HG03108 (cell line): Measurements from ENCODE around the gene COL6A2.

Experiments
- ATAC-seq: cut with Tn5 transposase; IDR thresholded peaks from one replicate; pipeline ENCODE4 v1.9.1; 2021; ENCODE audit warnings: moderate library complexity; ENCODE audit not compliant: unreplicated experiment

COL6A2 gene

GRCh38 chr21:46122758-46123683 lies 25.1 kb downstream of the COL6A2 start:
- no peak for ATAC-seq

- no peak for ATAC-seq
These were observed 26.4 kb downstream of the COL6A2 start for GRCh38 chr21:46124083-46124925.

- ATAC-seq: no peak
These were observed 27.3 kb downstream of the COL6A2 start for GRCh38 chr21:46124926-46125845.

- no peak for ATAC-seq
These were observed 28.0 kb downstream of the COL6A2 start for GRCh38 chr21:46125846-46126301.

- ATAC-seq: no peak
These were observed 28.7 kb downstream of the COL6A2 start for GRCh38 chr21:46126309-46127238.

- no peak for ATAC-seq
These were observed 29.6 kb downstream of the COL6A2 start for GRCh38 chr21:46127239-46128105.

GRCh38 chr21:46128106-46128932 lies 30.4 kb downstream of the COL6A2 start:
- ATAC-seq: no peak

- ATAC-seq: no peak
These were observed 31.1 kb downstream of the COL6A2 start for GRCh38 chr21:46128933-46129571.

GRCh38 chr21:46129846-46130651 lies 32.1 kb downstream of the COL6A2 start:
- ATAC-seq: no peak

GRCh38 chr21:46130831-46131587 lies 33.1 kb downstream of the COL6A2 start:
- no peak for ATAC-seq

GRCh38 chr21:46131588-46131837 lies 33.6 kb downstream of the COL6A2 start:
- ATAC-seq: no peak

- ATAC-seq: no peak
These were observed 34.1 kb downstream of the COL6A2 start for GRCh38 chr21:46131838-46132651.

- ATAC-seq: no peak
These were observed 38.0 kb downstream of the COL6A2 start for GRCh38 chr21:46135782-46136395.

GRCh38 chr21:46136739-46137349 lies 38.9 kb downstream of the COL6A2 start:
- no peak for ATAC-seq
